K562 (cell line): ENCODE data around the gene PYY. TPM values are rescaled to one million over a fixed set of nuclear protein-coding genes. Genes with fewer than 3 reads are reported as not detected.
A peak's percentile ranks its signal among the peaks of the same experiment; 100 is the strongest.

Source experiments
- ATAC-seq: fragments of 200-7000 bp; cut with Tn5 transposase; 3 replicates; pipeline ENCODE4 v1.9.1; 2020; ENCODE audit warnings: moderate library complexity
- BruUV-seq: library from RNA; stranded (reverse); fragments of 400-500 nt; replicated peaks from 2 replicates; lab custom pipeline; 2021; lab: Mats Ljungman, UMichigan
- CTCF ChIA-PET: fragments of 300-600 bp; formaldehyde crosslinking; extraction: SDS; loops from one replicate; lab custom pipeline; 2021; ENCODE audit warnings: low intra/inter-chr PET ratio; lab: Yijun Ruan, JAX
- POLR2A ChIA-PET: fragments of 300-600, 350-650 bp; sonication (Branson Sonifier 250); formaldehyde crosslinking; extraction: SDS; loops from one replicate; lab custom pipeline; 2021; ENCODE audit warnings: antibody characterized with exemption, inconsistent platforms; lab: Yijun Ruan, JAX
- DNase-seq, 4 experiments: peaks; one replicate each; pipeline versions ENCODE4 v3.0.0 to v3.0.0-alpha.2; 2011 to 2018; ENCODE audit warnings: low spot score in 3 of 4, mixed read lengths in 3 of 4; ENCODE audit errors: extremely low read depth in 1 of 4
- FAIRE-seq: peaks from 2 replicates; lab custom pipeline; 2011; peaks lifted over from hg19 to GRCh38; lab: Jason Lieb, UNC
- H2AFZ ChIP-seq: 2 replicates; pipeline ENCODE4 v1.6.0; 2011; ENCODE audit warnings: low read depth, low read length, control low read depth, inconsistent platforms
- H3K27ac ChIP-seq: fragments of 200-600 bp; 3 replicates; pipeline ENCODE4 v1.8.0; 2011; ENCODE audit warnings: low read depth, mild to moderate bottlenecking, control low read depth, inconsistent platforms, low read length, moderate library complexity, mixed read lengths; ENCODE audit errors: extremely low read depth
- H3K27me3 ChIP-seq, 2 experiments: fragments of 300-600 bp in 1 of 2; 2 replicates in 1 of 2; 3 replicates in 1 of 2; pipeline versions ENCODE4 v1.6.0 to v1.8.0; 2011; ENCODE audit warnings: inconsistent platforms in 2 of 2, low read length in 2 of 2, mild to moderate bottlenecking in 1 of 2, mixed read lengths in 1 of 2, moderate library complexity in 1 of 2; ENCODE audit not compliant: control insufficient read depth in 2 of 2, insufficient read depth in 2 of 2
- H3K36me3 ChIP-seq: fragments of 300-600 bp; 3 replicates; pipeline ENCODE4 v1.8.0; 2011; ENCODE audit warnings: mild to moderate bottlenecking, low read length, inconsistent platforms; ENCODE audit not compliant: control insufficient read depth, insufficient read depth
- H3K4me1 ChIP-seq, 2 experiments: fragments of 200-600 bp in 1 of 2; replicated peaks in 1 of 2; 2 replicates in 1 of 2; 3 replicates in 1 of 2; pipeline versions ENCODE4 v1.5.1 to v1.8.0; 2011; ENCODE audit warnings: inconsistent platforms in 2 of 2, low read length in 2 of 2, mild to moderate bottlenecking in 1 of 2, mixed read lengths in 1 of 2, moderate library complexity in 1 of 2; ENCODE audit not compliant: control insufficient read depth in 2 of 2, insufficient read depth in 2 of 2
- H3K4me2 ChIP-seq: 2 replicates; pipeline ENCODE4 v1.6.1; 2011; ENCODE audit warnings: low read length, control low read depth, inconsistent platforms, mixed read lengths; ENCODE audit not compliant: insufficient read depth
- H3K4me3 ChIP-seq: fragments of 200-600 bp; sonication (generic), shearing (Covaris generic); 2 replicates; pipeline ENCODE4 v1.5.1; 2016; ENCODE audit warnings: control low read depth, inconsistent platforms
- H3K79me2 ChIP-seq: fragments of 200-600 bp; 3 replicates; pipeline ENCODE4 v1.8.0; 2011; ENCODE audit warnings: low read length, inconsistent platforms; ENCODE audit not compliant: control insufficient read depth, insufficient read depth
- H3K9ac ChIP-seq, 2 experiments: 2 replicates each; pipeline versions ENCODE4 v1.6.0 to v1.6.1; 2011; ENCODE audit warnings: low read depth in 2 of 2, low read length in 2 of 2, control low read depth in 1 of 2, inconsistent platforms in 1 of 2, mild to moderate bottlenecking in 1 of 2, mixed read lengths in 1 of 2; ENCODE audit not compliant: insufficient read depth in 1 of 2
- H3K9me1 ChIP-seq: one replicate; pipeline ENCODE4 v1.6.0; 2011; ENCODE audit warnings: inconsistent platforms, mild to moderate bottlenecking, low read length, moderate library complexity; ENCODE audit not compliant: control insufficient read depth, insufficient read depth
- H3K9me3 ChIP-seq: replicated peaks from 2 replicates; pipeline ENCODE4 v1.5.1; 2011; ENCODE audit warnings: low read depth, low read length, inconsistent platforms; ENCODE audit not compliant: control insufficient read depth, insufficient read depth
- H4K20me1 ChIP-seq: replicated peaks from 2 replicates; pipeline ENCODE4 v1.6.1; 2011; ENCODE audit warnings: low read length, inconsistent platforms, mixed read lengths; ENCODE audit not compliant: control insufficient read depth, insufficient read depth
- ATF3 ChIP-seq, 2 experiments: fragments of 450-650 bp in 1 of 2; sonication (generic) in 1 of 2; formaldehyde crosslinking in 1 of 2; IDR thresholded peaks in 1 of 2; conservative IDR thresholded peaks in 1 of 2; 2 replicates each; pipeline versions ENCODE4 v1.6.1 to v1.8.1; 2016 to 2023; ENCODE audit warnings: mild to moderate bottlenecking in 2 of 2, moderate library complexity in 2 of 2, inconsistent platforms in 1 of 2, missing genetic modification reagents in 1 of 2
- BRCA1 ChIP-seq, 2 experiments: fragments of 450-650 bp in 1 of 2; sonication (generic) in 1 of 2; formaldehyde crosslinking in 1 of 2; IDR thresholded peaks; 2 replicates each; pipeline versions ENCODE4 v1.5.0 to v1.6.1; 2017 to 2020; ENCODE audit warnings: mild to moderate bottlenecking in 1 of 2, missing genetic modification reagents in 1 of 2
- IRF2 ChIP-seq: sonication (generic); formaldehyde crosslinking; IDR thresholded peaks from 2 replicates; pipeline ENCODE4 v1.8.1; 2022; ENCODE audit warnings: mild to moderate bottlenecking, missing genetic modification reagents
- KAT2B ChIP-seq: IDR thresholded peaks from one replicate; pipeline ENCODE4 v1.6.1; 2012; ENCODE audit warnings: low read depth, mild to moderate bottlenecking, control low read depth, inconsistent platforms, low read length, moderate library complexity
- NR2F6 ChIP-seq: fragments of 450-650 bp; formaldehyde crosslinking; IDR thresholded peaks from 2 replicates; pipeline ENCODE4 v1.4.0; 2020; ENCODE audit warnings: mild to moderate bottlenecking
- PRDM10 ChIP-seq: fragments of 450-650 bp; IDR thresholded peaks from 2 replicates; pipeline ENCODE4 v1.6.1; 2018; ENCODE audit not compliant: partially characterized antibody
- RBM25 ChIP-seq: fragments of 200-400 bp; formaldehyde crosslinking; IDR thresholded peaks from 2 replicates; pipeline ENCODE4 v1.6.1; 2018; ENCODE audit warnings: low read length, low read depth, moderate library complexity; ENCODE audit not compliant: severe bottlenecking
- ZBTB34 ChIP-seq: fragments of 250-450 bp; sonication (Bioruptor Pico); IDR thresholded peaks from 2 replicates; pipeline ENCODE4 v1.8.0; 2021; ENCODE audit warnings: mild to moderate bottlenecking, moderate library complexity
- ZNF668 ChIP-seq: fragments of 250-450 bp; sonication (Bioruptor Pico); IDR thresholded peaks from 2 replicates; pipeline ENCODE4 v1.8.0; 2022; ENCODE audit warnings: mild to moderate bottlenecking, inconsistent platforms
- ZNF77 ChIP-seq: fragments of 250-450 bp; sonication (Bioruptor Pico); IDR thresholded peaks from 2 replicates; pipeline ENCODE4 v1.5.0; 2020
- WGBS: fragments of 100-300 bp; shearing (Covaris generic); methylation state at CpG from one replicate; pipeline ENCODE4 v1.1.6; 2016; ENCODE audit warnings: low coverage, mixed read lengths; ENCODE audit not compliant: insufficient coverage; ENCODE audit errors: missing lambda C conversion rate; 5-methylcytosine and 5-hydroxymethylcytosine counted together
- in situ Hi-C: fragments of 300-500 bp; cut with MboI; formaldehyde crosslinking; loops from 4 replicates; pipeline ENCODE4 v1.15.0; 2018; ENCODE audit warnings: inconsistent platforms, mixed read lengths
- intact Hi-C: fragments of 100-400 bp; cut with micrococcal nuclease; formaldehyde crosslinking; loops from 2 replicates; pipeline ENCODE4 v1.14.2; 2022
- polyA plus RNA-seq, 8 experiments: library from polyadenylated mRNA; depleted of rRNA in 4 of 8; stranded (reverse) in 5 of 8; unstranded in 3 of 8; fragments of >200 nt; fragmentation: Nextera tagmentation in 2 of 8; fragmentation: Illumina TruSeq in 1 of 8; extraction: Ambion mirVana in 2 of 8; extraction: Trizol in 1 of 8; gene quantifications; 2 replicates each; pipeline versions ENCODE4 v1.2.1 to v1.2.3, GENCODE V29; 2011 to 2014; ENCODE audit warnings: inconsistent platforms in 1 of 8, missing spikeins in 1 of 8
- total RNA-seq, 7 experiments: library from RNA; depleted of rRNA in 6 of 7; stranded (reverse); fragments of >200 nt in 6 of 7; fragmentation: Illumina TruSeq in 2 of 7; extraction: Trizol in 2 of 7; gene quantifications; 2 replicates each; pipeline versions ENCODE4 v1.2.1 to v1.2.3, GENCODE V29; 2011 to 2021; ENCODE audit warnings: low replicate concordance in 1 of 7

The PYY gene
- total and polyA plus RNA-seq, 9 of the 15 experiments (the other 6 are each of a cell fraction or from before 2014, with no cell fraction given) = not detected

GRCh38 chr17:43935204-43935925, 18.4 kb downstream of the PYY start (continued):
- no peak for TF ChIP-seq BRCA1 (IDR thresholded peaks at IDR 0.05)
- TF ChIP-seq BRCA1 (CRISPR knock-in tag; IDR thresholded peaks at IDR 0.05) = no peak
- TF ChIP-seq ZBTB34 (CRISPR knock-in tag) = no peak
- TF ChIP-seq RBM25 = peak; percentile 63
- no peak for TF ChIP-seq KAT2B
- TF ChIP-seq ATF3 (IDR thresholded peaks at IDR 0.05) = no peak
- TF ChIP-seq ATF3 (CRISPR knock-in tag; conservative IDR thresholded peaks at IDR 0.05) = no peak
- TF ChIP-seq ZNF668 (CRISPR knock-in tag) = no peak

GRCh38 chr17:43932923-43933322, 20.8 kb downstream of the PYY start:
- ATAC-seq (no peak), FAIRE-seq (no peak), DNase-seq (no peak)
- ChIA-PET CTCF (no interaction called here), POLR2A (no interaction called here)
- H3K4me3 ChIP-seq = no peak overlapping the region
- no peak overlapping the region for H3K4me2 ChIP-seq
- TF ChIP-seq NR2F6 (CRISPR knock-in tag) (no peak), ZNF77 (CRISPR knock-in tag) (no peak), PRDM10 (peak; percentile 82), IRF2 (CRISPR knock-in tag) (no peak)
- in situ Hi-C loops = loop anchor here (25.0 kb wide), 1 partner anchor 404 kb away; the partner anchor contains the start of gene GRN
- H3K27me3 ChIP-seq = peaks cover 12 to 44% of the 10 kb centered on the region in 2 experiments; a peak in 4 of 5 replicates
- no peak overlapping the region for H3K9ac ChIP-seq
- H2AFZ ChIP-seq = no peak overlapping the region
- intact Hi-C loops = no loop called here
- no peaks in the 10 kb centered on the region for H3K79me2 ChIP-seq
- H3K36me3 ChIP-seq = no peaks in the 10 kb centered on the region
- H3K4me1 ChIP-seq = peaks cover 0 to 3% of the 10 kb centered on the region in 2 experiments; a peak in 4 of 5 replicates
- no peak overlapping the region for H3K27ac ChIP-seq
- WGBS = 24% methylated on average over 4 of the region's 4 CpGs
- H4K20me1 ChIP-seq = no peaks in the 10 kb centered on the region
- BruUV-seq = no TSS peak
- H3K9me1 ChIP-seq = no peaks in the 10 kb centered on the region
- H3K9me3 ChIP-seq = no peaks in the 10 kb centered on the region
